GM19025 (cell line): Measurements from ENCODE around the gene POPDC3.
"Not testable (repeated sequence)": the region's sequence is repeated elsewhere in the genome, so short reads cannot be mapped to it uniquely, and the experiment has no call there.

ENCODE experiments used
- ATAC-seq: cut with Tn5 transposase; IDR thresholded peaks from one replicate; pipeline ENCODE4 v1.9.1; 2021; ENCODE audit warnings: mild to moderate bottlenecking, low read depth, moderate library complexity; ENCODE audit not compliant: unreplicated experiment

The POPDC3 gene, protein sequence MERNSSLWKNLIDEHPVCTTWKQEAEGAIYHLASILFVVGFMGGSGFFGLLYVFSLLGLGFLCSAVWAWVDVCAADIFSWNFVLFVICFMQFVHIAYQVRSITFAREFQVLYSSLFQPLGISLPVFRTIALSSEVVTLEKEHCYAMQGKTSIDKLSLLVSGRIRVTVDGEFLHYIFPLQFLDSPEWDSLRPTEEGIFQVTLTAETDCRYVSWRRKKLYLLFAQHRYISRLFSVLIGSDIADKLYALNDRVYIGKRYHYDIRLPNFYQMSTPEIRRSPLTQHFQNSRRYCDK

DNA sequence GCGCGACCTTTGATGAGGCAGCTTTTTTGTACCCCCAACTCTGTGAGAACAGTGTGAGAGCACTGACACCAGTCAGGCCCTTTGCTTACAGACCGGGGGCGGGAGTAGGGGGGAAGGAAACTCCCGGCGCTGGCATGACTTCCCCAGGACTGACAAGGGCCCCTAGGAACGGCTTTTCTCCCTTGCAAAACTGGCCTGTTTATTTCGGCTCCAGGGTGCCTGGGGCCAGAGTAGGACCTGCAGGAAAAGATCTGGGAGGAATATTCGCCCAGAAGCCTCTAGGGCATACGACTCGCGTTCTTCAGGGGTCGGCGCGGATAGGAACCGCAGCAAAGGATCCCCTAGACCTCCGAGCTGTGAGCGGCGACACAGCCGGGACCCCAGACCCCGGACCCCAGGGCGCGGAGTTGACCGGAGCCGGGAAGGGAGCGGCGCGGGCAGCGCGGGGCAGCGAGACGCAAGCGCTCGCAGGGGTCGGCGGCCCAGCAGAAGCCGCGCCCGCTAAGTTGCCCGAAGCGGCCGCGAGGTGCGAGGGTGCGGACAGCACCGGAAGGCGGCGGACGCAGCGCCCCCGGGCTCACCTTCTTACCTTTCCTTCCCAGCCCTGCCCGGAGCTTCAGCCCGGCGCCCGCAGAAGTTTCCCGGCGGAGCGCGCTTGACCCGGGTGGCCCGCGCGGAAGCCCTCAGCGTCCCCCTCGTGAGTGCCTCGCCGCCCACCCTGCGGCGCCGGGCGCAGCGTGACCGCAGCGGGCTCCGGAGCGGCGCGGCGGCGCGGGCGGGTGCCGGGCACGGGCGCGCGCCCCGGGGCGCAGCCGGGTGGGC lies at the start of gene POPDC3:
TSS of gene POPDC3 (minus strand) at position 771 of the 822 bp plus-strand sequence. CDS start 18,105 bp downstream, outside the sequence.
- ATAC-seq: no peak

DNA sequence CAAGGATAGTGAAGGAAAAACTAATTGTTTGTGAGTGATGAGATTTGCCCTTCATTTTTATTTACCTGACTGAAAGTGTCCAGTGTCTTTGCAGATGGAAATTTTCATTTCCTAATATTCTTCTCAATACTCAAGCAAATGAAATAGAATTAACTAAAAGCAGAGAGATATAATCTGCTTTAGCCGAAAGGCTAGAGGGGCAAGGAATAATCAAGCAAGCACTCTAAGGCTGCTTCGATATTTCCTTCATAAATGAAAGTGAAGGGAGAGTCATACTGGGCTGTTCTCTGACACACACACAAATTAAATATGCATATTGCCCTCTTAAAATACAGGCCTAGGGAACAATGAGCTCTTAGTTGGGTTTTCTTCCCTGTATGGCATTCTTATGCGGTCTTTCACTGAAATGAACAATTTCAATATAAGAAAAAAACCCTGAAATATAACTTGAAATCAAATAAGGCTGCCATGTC lies 47.5 kb upstream of the POPDC3 start:
- no peak for ATAC-seq

DNA sequence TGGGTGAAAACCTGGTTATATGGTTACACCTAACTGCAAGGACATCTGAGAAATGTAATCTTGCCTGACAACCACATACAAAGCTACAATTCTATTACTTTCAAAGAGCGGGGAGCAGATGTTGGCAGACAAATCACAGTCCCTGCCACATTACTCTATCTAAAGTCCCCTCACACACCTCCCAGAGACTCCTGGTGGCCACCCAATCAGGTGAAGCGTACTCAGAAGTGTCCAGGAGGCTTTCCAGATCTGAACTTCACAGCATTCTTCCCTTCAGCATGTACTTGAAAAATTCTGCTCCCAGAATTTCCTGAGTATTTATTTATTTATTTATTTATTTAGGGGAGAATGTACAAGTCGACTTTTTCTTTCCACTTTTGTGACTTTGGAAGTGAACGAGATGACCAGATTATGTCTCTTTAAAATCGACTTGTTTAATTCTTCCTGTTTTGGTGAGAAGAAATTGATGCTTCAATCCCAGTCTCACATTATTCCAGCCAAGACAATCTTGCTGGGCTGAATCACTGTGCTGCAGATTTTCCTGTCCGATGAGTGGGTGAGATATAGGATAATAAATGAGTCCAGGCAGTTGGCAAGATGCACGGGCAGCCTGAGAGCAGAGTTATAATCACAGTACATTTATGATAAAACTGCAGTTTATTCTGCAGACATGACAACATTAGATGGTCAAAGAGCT lies 46.9 kb upstream of the POPDC3 start:
- ATAC-seq: no peak

DNA sequence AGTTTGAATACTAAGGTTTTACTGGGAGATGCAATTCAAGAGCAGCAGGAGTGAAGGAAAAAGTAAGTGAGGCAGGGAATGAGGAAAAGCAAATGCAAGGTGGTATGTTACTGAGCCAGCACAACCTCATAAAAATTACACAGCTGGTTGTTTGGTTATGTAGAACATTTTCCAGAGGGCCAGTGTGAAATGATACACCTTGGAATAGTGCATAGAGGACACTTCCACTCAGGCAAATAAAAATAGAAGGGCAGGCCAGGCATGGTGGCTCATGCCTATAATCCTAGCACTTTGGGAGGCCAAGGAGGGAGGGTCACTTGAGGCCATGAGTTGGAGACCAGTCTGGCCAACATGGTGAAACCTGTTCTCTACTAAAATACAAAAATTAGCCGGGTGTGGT lies 43.4 kb upstream of the POPDC3 start:
- ATAC-seq: no peak

DNA sequence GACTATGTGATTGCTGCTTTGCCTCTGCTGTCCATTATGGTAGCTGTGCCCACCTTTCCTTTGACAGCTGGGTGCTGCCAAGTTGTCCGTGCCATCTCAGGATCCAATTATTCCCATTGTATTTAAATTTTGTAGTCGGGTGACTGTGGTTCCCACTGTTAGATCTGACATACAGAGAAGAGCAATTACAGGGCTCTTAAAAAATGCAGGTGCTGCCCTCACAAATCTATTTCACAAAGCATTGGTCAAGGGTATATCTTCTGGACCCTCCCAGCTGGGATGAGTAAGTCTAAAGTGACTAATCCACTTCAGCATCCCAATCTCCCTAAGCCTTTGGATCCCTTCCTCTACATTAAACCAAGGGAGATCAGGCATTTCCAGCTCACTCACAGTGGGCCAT lies 41.4 kb upstream of the POPDC3 start:
- not testable (repeated sequence) for ATAC-seq

DNA sequence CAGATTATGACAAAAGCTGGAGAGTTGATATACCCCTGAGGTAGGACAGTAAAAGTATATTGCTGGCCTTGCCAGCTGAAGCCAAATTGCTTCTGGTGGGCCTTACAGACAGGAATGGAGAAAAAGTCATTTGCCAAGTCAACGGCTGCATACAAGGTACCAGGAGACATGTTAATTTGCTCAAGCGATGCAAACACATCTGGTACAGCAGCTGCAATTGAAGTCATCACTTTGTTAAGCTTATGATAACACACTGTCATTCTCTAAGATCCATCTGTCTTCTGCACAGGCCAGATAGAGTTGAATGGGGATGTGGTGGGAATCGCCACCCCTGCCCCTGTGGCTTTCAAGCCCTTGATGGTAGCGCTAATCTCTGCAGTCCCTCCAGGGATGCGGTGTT lies 40.4 kb upstream of the POPDC3 start:
- ATAC-seq: no peak

DNA sequence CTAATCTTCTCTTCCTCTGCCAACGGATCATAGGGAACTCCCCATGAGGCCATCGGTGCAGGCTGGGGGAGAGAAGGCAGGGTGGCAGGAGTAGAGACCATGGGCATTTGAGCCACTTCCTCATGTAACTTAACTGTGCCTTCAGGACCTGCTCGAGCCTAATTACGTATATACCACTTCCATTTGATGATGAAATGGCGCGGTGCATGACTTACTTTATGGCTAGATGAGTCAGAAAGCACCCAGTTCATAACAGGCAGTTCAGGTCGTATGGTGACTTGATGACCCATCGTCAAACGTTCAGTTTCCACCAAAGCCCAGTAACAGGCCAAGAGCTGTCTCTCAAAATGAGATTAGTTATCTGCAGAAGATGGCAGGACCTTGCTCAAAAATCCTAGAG lies 39.4 kb upstream of the POPDC3 start:
- not testable (repeated sequence) for ATAC-seq

DNA sequence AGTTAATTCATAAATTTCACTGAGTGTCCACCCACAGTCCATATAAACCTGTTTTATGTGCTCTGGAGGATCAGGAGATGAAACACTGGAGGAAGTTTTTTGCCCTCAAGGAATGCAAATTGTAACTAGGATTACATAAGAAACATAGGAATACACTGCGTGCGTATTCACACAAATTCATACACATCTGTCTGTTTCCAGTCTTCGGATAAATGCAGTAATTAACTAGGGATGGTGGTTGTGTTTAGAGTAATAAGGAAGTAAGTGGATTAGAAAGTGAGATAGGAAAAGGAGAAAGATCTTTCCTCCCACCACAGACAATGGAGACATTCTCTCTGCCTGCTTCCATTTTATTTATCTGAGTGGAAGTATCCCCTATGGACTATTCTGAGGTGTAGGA lies 35.7 kb upstream of the POPDC3 start:
- ATAC-seq: no peak

DNA sequence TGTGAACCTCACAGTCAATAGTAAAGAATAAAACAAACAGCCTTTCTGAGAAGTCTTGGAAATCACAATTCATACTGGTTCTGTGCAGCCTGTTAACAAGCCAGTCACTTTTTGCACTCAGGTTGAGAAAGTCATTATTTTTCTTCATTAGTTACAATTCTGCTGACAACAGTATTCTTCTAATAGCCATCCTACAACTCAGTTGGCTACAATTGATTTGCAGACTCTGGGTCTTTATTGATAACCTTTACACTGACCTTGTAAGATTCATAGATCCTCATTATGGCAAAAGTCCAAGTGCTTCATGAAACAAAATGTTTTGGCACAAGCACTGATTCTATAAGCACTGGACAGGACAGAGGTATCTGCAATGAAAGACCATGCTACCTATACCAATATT lies 34.9 kb upstream of the POPDC3 start:
- no peak for ATAC-seq

DNA sequence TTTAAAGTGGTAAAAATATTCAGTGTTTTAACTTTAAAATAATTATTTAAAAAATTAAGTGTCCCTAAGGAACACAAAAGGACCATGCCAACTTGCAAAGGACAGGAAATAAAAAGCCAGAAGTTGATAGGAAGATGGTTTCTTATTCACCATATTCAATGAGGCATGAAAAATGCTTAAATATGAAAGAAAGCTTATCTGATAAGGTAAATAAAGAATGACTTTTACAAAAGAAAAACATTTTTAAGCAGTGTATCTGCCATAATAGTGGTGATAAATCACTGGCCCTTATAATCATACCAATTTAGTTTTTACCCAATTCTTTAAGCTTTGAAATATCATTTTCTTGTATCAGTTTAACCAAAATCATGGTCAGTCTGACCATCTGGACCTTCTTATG lies 33.5 kb upstream of the POPDC3 start:
- ATAC-seq: no peak

DNA sequence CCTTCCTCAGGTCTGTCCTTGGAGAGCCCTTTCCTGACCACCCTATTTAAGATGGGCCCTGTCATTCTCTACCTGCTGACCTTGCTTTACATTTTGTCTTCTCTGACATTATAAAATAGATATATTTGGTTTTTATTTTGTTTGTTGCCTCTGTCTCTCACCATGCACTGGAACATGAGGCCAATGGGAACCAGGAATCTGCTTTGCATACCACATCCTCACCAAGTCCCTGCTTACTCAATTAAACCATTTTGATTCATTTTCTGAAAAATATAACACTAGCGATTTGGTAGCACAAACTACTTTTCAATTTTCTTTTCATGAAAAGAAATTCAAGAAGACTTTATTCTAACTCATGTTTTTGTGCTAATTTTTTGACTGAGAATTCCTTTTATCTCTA lies 32.8 kb upstream of the POPDC3 start:
- no peak for ATAC-seq

DNA sequence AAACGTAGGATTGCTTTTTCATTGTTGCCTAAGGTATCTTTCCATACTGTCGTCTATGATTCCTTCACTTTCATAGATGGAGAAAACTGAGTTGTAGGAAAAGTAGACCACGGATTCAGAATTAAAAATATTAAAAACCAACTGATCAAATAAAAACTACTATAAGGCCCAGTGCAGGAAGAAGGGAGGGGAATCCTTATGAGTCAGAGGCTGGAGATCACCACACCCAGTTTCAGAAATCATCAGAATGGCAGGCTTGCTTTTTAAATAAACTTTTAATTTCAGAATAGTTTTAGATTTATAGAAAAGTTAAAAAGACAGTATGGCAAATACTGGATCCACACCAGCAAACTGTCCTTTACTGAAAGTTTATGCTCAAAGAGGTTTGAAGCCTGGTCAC lies 32.0 kb upstream of the POPDC3 start:
- no peak for ATAC-seq

DNA sequence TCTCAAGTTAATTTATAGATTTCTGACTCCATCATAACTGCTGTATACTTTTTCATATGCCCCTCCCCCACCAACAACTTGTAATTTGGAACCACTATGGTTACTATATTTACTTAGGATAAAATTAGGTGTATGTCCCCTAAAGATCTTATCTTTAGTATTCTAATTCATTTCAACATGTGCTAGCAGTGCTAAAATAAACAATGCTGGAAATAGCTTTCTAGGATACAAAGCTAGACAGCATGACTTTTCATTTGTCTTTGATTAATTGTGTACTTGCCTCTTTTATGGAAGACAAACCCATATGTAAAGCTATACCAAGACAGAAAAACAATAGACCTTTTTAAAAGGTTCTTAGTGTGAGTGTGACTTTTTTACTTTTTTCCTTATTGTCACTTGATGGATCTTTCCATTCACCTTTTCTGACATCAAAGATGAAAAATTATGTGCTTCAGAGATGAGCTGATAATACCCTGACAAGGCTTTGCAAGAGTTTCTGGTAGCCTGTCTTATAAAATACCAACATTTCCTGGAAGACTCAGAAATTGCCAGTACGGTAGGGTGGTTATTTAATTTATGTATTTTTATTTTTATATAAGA lies 31.2 kb upstream of the POPDC3 start:
- no peak for ATAC-seq

DNA sequence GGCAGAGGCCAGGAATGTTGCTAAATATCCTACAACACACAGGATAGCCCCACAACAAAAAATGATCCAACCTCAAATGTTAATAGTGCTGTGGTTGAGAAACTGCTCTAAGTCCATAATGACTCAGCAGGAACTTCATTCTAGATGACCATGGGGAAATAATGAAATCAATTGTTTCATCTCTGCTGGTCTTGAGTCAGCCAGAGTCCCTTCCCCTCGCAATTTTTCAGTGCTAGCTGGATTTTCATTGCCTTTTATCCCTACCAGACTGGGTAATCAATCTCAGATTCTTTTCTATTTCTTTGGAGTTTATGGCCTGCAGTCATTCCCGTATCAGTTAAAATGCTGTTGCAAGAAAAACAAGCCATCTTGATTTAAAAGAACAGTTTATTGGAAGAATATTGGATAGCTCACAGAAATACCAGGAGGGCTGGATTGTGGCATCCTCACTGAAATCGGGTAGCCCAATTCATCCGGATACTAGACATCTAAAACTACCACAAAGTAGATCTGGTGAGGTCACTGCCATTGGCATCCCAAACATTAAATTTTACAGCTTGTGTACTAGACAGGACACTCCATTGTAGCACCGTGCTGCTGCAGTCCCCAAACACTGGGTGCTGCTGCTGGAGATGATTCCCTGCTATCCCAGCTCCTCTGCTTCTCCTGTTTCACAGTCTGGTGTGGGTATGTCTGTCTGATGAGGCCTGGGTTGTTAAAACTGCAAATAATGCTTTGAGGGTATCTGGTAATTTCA lies 30.3 kb upstream of the POPDC3 start:
- no peak for ATAC-seq

DNA sequence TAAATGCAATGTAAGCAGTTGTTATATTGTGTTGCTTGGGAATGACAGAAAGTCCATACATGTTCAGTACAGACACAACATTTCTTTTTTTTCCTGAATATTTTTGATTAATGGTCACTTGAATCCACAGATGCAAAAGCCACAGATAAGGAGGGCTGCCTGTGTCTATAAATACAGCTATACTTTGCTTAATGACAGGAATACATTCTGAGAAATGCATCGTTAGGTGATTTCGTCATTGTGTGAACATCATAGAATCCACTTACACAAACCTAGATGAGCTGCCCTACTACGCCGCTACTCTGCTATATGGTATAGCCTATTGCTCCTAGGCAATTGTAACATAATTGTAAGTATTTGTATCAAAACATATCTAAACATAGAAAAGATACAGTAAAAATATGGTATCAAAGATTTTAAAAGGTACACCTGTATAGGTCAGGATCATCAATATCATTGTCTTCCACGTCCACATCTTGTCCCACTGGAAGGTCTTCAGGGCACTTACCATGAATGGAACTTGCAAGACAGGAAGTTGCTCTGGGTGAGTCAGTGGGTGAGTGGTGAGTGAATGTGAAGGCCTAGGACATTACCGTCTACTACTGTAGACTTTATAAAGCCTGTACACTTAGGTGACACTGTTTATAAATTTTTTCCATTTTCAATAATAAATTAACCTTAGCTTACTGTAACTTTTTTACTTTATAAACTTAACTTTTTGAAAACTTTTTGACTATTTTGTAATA lies 27.9 kb upstream of the POPDC3 start:
- no peak for ATAC-seq

DNA sequence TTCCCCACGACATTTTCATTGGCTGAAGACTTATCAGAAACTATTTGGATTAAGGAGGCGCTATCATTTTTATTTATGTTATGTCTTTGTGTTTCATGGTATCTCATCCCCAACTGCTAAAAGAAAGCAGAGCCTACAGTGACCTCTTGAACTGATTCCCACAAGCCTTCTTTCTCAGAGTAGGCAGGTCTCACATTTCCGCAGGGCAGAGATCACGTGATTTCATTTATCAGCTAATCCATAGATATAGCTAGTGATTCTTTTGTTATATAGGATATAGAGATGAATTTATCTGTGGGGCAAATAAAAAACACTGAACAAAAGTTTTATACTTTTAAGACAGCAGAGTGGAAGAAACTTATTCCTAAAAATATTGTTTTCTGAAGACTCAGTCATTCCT lies 25.0 kb upstream of the POPDC3 start:
- no peak for ATAC-seq

DNA sequence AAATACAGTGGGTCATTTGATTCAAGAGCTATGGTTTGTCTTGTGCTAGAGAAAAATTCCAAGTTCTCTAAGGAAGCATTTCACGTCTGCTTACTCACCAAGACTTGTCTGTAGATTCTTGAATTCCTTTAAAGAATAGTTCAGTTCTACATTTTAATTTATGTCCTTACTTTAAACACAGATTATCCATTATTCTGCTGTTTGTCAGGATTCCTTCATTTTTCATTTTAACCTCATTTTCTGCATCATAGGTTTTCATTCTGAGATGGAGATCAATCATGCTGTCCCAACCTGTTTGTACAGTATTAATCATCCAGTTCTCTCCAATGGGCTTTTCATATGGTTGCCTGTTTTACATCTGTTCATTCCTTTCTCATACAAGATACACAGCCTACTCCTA lies 24.5 kb upstream of the POPDC3 start:
- ATAC-seq: no peak

DNA sequence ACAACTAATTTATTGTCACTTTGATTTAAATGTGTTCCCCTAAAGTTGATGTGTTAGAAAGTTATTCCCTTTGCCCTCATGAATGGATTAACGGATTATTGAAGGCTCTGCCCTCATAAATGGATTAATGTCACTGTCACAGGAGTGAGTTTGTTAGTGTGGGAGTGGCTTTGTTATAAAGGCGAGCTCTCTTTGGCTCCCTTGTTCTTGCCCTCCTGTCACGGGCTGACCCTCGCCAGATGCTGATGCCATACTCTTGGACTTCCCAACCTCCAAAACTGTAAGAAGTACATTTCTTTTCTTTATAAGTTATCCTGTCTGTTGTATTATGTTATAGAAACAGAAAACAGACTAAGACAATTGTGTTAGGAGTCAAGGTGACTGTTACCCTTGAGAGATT lies 22.7 kb upstream of the POPDC3 start:
- no peak for ATAC-seq

DNA sequence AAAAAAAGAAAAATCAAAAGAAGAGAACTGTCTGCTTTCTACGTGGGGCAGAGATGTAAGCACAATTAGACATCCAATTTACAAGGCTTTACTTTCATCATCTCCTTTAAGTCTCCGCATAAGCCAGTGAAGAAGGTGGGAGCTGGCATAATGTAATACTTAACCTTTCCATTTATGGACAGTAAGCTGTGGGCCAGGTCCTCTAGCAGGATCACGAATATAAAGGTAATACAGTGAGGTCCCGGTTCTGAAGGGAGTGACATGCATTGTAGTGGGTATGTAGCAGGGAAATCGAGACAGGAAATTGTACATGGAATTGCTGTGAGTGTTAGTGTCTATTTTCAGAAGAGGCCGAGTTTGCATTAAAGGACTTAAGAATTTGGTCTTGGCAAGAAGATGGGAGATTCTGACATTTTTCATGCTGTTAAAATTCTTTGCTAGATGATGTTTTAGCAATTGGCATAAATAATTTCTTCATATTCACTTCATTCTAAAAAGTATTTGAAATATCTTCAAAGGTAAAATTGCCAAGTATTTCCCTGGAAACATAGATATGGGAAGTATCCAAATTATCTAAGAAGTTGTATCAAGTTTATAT lies 20.4 kb upstream of the POPDC3 start:
- no peak for ATAC-seq
